GM12872 (cell line): Measurements from ENCODE around the gene DDIT4.

Source experiments
- TF ChIP-seq, protein P1 (sequence below): IDR thresholded peaks from 3 replicates; pipeline ENCODE4 v1.5.1; 2011; ENCODE audit warnings: low read depth, mild to moderate bottlenecking, low read length, moderate library complexity; ENCODE audit not compliant: insufficient read depth

Gene DDIT4

DNA sequence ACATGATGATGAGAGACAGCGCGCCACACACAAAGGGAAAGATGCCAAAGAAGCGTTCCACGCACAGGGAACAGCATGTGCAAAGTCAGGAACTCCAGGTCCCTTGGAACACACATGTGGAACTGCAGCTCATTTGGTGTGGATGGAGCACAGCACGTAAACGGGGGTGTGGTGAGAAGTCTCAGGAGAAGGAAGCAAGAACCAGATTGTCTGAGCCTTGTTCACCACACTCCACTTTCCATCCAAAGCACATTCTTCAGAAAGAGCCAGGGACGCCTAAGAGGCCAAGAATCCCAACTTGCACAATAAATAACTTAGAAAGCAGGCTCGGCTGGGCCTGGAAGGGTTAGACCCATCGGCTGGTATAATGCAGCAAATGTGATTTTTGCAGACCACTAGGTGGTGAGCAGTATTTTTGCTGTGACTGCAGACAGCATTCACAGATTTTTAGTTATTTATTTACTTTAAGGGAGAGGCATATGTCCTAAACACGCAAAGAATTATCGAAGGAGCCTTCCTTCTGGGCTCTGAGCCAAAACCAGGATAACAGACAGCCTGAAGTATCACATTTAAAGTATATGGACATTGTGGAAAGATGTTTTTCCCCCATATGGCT lies 29.8 kb upstream of the DDIT4 start:
- TF ChIP-seq, protein P1, sequence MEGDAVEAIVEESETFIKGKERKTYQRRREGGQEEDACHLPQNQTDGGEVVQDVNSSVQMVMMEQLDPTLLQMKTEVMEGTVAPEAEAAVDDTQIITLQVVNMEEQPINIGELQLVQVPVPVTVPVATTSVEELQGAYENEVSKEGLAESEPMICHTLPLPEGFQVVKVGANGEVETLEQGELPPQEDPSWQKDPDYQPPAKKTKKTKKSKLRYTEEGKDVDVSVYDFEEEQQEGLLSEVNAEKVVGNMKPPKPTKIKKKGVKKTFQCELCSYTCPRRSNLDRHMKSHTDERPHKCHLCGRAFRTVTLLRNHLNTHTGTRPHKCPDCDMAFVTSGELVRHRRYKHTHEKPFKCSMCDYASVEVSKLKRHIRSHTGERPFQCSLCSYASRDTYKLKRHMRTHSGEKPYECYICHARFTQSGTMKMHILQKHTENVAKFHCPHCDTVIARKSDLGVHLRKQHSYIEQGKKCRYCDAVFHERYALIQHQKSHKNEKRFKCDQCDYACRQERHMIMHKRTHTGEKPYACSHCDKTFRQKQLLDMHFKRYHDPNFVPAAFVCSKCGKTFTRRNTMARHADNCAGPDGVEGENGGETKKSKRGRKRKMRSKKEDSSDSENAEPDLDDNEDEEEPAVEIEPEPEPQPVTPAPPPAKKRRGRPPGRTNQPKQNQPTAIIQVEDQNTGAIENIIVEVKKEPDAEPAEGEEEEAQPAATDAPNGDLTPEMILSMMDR, result 0 out of 3 replicates have a peak, but pooled peaks have one; percentile 27

DNA sequence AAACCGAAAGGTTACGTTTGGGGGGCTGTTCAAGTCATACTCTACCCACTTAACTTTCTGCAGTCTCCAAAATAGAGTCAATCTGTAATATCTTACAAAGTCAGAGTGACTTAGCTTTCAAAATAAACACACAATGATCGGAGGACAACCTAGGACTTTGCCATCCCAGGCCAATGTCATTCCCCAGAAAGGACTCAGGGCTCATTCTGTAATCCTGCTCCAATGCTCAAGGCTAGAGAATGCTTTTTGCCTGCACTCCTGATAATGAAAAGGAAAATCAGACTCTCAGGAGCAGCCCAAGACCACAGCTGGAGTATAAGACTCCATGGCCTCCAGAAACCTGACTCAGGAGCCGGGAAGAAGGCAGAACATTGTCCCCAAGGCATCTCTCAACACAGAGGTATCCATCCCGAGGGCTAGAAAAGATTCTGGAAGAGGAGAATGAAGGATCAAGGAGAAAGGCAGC lies 29.1 kb upstream of the DDIT4 start:
- TF ChIP-seq, protein P1, result no peak

DNA sequence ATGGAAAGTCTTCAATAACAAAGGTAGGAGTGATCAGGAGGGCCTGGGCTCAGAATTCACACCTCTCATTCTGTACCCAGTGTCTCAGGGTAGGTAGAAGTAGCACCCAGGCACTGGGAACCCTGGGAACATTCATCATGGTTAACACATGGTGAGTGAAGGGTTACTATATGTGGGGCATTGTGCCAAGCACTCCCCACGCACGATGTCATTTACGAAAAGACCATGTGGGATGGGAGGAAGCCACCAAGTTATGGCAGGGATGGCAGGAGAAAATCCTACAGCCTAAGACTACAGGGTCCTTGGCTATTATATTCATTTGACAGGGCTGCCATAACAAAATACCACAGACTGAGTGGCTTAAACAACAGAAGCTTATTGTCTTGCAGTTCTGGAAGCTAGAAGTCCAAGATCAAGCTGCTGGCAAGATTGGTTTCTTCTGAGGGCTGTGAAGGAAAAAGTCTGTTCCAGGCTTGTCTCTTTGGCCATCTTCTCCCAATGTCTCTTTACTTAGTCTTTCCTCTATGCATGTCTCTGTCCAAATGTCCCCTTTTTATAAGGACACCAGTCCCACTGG lies 27.7 kb upstream of the DDIT4 start:
- TF ChIP-seq, protein P1, result no peak

DNA sequence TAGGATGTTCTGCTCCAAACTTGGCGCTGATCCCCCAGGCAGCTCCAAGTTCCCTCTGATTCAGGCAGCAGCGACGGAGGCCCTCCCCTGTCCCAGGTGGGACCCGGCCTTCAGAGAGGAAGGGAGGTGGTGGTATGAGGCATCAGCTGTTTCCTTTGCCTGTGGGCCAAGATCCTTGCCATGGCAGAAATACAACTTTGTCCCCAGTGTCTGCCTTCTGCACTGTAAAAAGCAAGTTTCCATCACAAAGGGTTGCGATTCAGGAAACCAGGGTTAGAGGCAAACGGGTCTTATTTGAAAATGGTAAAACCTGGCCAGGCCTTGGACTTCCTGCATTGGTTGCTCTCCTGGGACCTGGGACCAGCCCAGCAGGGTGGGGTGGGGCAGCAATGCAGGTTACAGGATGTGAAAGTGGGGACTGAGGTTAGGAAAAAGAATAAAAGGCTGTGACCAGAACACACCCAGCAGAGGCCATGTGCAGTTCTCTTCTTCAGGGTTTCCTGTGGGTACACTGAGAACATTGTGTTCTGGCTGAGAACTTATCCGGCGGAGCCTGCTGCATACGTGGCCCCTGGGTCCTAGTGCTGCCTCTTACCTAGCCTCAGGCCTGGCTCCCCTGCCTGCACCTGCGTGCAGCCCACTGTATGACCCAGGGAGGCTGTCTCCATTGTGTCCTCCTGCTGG lies 25.1 kb upstream of the DDIT4 start:
- TF ChIP-seq, protein P1, result no peak

DNA sequence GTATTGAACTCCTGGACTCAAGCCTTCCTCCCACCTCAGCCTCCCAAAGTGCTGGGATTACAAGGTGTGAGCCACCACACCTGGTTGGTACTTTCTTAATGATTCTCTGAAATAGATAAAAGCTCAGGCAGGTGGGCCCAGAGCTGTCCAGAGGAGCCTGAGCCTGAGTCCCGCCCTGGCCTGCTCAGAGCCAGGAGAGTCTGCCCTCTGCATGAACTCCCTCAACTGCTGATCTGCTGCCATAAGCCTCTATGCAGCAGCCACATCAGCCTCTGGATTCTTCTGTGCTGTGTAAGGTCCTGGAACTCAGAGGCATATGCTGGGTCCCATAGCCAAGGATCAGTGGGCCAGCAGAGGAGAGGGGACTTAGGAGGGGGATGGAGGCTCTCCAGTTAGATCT lies 23.1 kb upstream of the DDIT4 start:
- TF ChIP-seq, protein P1, result no peak

DNA sequence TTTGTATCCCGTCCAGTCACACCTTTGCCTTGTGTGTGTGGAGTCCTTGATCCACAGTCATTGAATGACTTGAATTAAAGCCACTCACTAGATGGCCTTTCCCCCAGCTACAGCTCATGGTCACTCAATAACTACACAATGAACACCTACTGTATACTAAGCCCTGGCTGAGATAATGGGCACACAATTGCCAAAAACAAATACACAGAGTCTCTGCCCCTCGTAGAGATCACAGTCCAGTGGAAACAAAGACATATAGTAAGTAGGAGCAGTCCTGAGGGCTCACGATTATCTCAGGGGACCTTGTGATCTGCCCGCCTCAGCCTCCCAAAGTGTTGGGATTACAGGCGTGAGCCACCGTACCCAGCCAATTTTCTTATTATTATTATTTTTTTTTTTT lies 22.1 kb upstream of the DDIT4 start:
- TF ChIP-seq, protein P1, result no peak

DNA sequence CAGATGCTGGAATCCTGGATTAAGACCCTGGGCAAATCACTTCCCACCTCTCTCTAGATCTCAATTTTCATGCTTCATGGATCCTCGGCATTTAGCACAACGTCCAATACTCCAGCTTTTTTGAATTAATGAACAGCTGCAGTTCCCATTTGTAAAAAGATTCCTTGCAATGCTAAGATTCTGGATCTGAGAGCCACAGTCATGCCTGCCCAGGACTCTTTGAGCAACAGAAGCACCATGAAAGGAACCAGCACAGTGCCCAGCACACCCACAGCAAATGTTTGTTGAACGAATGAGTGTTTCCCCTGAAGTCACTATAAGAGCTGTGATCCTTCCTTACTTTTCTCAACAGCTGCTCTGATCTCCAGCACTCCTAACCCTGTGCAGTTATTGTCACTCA lies 20.8 kb upstream of the DDIT4 start:
- TF ChIP-seq, protein P1, result no peak
